AG09319 (cell line): Measurements from ENCODE around the gene CDH23.
A peak's percentile ranks its signal among the peaks of the same experiment; 100 is the strongest.

Source experiments
- DNase-seq: peaks from one replicate; pipeline ENCODE4 v3.0.0-alpha.2; 2010; ENCODE audit warnings: low read depth; ENCODE audit errors: extremely low read depth
- TF ChIP-seq, protein P1 (sequence below): IDR thresholded peaks from 2 replicates; pipeline ENCODE4 v1.5.1; 2011; ENCODE audit warnings: low read depth, mild to moderate bottlenecking, inconsistent platforms, low read length, moderate library complexity

Gene CDH23

DNA sequence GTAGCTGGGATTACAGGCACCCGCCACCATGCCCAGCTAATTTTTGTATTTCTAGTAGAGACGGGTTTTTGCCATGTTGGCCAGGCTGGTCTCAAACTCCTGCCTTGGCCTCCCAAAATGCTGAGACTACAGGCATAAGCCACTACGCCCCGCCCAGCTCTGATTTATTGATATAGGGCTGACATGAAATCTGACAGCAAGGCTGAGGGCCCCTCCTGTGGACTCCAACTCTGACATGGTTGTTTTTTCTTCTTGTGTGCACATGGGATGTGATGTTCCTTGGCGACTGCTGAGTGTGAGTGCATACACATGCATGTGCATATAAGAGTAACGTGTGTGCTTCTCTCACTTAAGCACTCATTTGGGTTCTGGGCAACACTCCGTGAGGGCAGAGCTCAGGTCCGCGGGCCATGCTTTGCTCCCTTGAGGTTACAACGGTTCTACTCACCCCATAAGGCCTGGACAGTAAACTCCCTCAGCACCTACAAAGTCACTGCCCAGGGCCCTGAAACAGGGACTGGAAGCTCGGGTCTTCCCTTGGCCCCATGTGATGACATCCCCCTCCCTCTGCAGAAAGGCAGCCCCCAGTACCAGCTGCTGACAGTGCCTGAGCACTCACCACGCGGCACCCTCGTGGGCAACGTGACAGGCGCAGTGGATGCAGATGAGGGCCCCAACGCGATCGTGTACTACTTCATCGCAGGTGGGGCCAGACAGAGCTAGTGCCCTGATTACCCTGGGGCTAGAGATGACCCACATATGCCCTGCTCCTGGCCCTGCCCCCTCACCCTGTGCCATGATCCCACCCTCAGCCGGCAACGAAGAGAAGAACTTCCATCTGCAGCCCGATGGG is 410.2 kb downstream of the CDH23 start:
- DNase-seq: no peak
- TF ChIP-seq, protein P1, sequence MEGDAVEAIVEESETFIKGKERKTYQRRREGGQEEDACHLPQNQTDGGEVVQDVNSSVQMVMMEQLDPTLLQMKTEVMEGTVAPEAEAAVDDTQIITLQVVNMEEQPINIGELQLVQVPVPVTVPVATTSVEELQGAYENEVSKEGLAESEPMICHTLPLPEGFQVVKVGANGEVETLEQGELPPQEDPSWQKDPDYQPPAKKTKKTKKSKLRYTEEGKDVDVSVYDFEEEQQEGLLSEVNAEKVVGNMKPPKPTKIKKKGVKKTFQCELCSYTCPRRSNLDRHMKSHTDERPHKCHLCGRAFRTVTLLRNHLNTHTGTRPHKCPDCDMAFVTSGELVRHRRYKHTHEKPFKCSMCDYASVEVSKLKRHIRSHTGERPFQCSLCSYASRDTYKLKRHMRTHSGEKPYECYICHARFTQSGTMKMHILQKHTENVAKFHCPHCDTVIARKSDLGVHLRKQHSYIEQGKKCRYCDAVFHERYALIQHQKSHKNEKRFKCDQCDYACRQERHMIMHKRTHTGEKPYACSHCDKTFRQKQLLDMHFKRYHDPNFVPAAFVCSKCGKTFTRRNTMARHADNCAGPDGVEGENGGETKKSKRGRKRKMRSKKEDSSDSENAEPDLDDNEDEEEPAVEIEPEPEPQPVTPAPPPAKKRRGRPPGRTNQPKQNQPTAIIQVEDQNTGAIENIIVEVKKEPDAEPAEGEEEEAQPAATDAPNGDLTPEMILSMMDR: no peak

- TF ChIP-seq, protein P1: no peak
- DNase-seq: no peak
Observed at GRCh38 chr10:71807557-71808510, 411.1 kb downstream of the CDH23 start.

GRCh38 chr10:71809628-71810027 is 412.9 kb downstream of the CDH23 start:
- DNase-seq: no peak
- TF ChIP-seq, protein P1: no peak

- TF ChIP-seq, protein P1: no peak
- no peak for DNase-seq
Observed at GRCh38 chr10:71810048-71810750, 413.5 kb downstream of the CDH23 start.

- TF ChIP-seq, protein P1: no peak
- DNase-seq: no peak
Observed at GRCh38 chr10:71811351-71811750, 414.6 kb downstream of the CDH23 start.

DNA sequence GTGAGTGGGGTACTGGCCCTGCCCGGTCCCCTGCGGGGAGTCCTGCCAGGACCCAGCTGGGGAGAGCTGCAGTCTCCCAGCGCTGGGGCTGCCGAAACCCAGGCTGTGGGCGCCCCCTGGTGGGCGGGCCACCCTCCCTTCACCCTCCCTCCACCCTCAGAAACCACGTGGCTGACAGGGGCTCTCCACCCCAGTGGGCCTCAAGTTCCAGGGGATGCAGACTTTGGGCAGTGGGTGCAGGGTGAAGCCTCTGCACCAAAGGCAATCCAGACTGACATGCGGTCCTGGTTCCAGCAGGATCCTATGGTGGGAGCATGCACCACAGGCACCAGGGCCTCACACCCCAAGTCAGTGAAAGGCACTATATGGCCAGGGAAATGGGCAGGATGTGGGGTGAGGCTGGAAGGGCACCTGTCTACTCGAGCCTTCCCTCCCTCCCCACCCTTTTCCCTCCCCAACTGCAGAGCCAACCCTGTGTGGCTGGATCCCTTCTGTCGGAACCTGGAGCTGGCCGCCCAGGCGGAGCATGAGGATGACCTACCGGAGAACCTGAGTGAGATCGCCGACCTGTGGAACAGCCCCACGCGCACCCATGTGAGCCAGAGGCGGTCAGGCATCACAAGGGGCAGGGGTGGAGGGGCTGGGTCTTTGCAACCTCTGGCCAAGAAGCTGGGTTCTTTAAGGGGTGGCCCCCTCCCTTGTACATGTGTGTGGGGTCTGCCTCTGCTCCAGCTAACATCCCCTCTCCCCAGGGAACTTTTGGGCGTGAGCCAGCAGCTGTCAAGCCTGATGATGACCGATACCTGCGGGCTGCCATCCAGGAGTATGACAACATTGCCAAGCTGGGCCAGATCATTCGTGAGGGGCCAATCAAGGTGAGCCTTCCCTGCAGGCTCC is 415.5 kb downstream of the CDH23 start:
- DNase-seq: peak; percentile 10
- TF ChIP-seq, protein P1: peak; percentile 89
